AG10803 (cell line): ENCODE results near the gene SOBP.

Source experiments
- DNase-seq: peaks from one replicate; pipeline ENCODE4 v3.0.0; 2010; ENCODE audit warnings: low read depth
- H3K4me3 ChIP-seq: 2 replicates; pipeline ENCODE4 v1.5.1; 2011; ENCODE audit warnings: mild to moderate bottlenecking, low read length, control low read depth
- CTCF ChIP-seq: conservative IDR thresholded peaks from 2 replicates; pipeline ENCODE4 v1.5.1; 2011; ENCODE audit warnings: mild to moderate bottlenecking, low read length, control low read depth, inconsistent platforms

The SOBP gene

GRCh38 chr6:107617341-107617932, 127.5 kb downstream of the SOBP start:
- DNase-seq: no peak
- TF ChIP-seq CTCF: no peak
- no peak overlapping the region for H3K4me3 ChIP-seq

DNA sequence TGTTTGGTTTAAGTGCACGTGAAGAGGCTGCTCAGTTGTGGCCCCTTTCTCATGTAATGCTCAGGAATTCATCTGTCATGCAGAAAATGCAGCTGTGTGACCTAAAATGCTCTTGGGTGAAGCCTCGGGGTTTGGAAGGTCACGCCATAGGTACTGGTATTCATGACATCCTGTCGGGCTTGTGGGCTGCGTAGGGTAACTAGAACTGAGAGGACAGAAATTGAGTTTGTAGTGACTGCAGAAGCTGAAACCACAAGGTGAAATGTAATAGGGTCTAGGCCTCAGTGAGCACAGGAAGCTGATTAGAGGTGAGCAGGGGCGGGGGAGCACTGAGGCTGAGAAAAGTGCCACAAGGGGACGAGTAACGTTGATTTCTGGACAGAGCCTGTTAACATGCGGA, 128.8 kb downstream of the SOBP start:
- TF ChIP-seq CTCF: no peak
- DNase-seq: no peak
- no peak overlapping the region for H3K4me3 ChIP-seq

GRCh38 chr6:107620732-107621131, 130.8 kb downstream of the SOBP start:
- DNase-seq: no peak
- no peak for TF ChIP-seq CTCF
- H3K4me3 ChIP-seq: no peak overlapping the region

- TF ChIP-seq CTCF: no peak
- no peak overlapping the region for H3K4me3 ChIP-seq
- DNase-seq: no peak
Observed at GRCh38 chr6:107621229-107621937, 131.5 kb downstream of the SOBP start.

DNA sequence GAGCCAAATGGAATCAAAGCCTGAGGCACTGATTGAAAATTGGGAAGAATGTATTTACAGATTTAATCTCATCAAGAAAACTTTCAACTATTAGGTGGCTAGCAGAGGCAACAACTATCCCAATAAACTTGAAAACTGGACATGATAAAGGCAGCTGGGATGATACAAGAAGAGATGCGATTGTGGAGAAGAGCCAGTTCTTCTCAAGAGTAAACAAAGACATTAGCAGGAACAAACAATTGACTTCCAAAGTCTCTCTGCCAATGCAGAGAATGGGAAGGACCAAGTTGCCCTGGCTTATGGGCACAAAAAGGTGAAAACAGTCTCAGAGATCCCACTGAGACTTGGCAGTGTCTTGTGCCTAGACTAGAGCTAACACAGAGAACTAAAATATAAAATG, 132.4 kb downstream of the SOBP start:
- no peak for DNase-seq
- TF ChIP-seq CTCF: no peak
- no peak overlapping the region for H3K4me3 ChIP-seq

- no peak overlapping the region for H3K4me3 ChIP-seq
- DNase-seq: no peak
- TF ChIP-seq CTCF: no peak
Observed at GRCh38 chr6:107624050-107624449, 134.1 kb downstream of the SOBP start.

DNA sequence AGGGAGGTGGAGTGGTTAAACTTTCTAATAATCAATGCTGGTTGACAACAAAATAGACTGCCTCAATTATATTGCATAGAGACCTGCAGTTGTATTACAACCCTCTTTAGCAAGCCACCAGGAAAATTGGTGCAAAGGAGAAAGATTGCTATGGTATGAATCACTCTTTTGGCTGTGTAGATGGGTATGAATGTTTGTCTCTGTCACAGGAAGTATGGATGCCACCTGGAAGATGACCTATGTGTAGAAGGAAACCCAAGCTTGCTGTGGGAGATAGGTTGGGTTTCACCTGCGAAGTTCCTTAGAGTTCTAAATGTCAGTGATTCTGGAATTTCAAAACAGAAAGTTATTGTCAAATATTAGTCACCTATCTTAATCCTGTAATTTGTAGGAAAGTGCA, 134.6 kb downstream of the SOBP start:
- peak; percentile 7 for DNase-seq
- TF ChIP-seq CTCF: no peak
- no peak overlapping the region for H3K4me3 ChIP-seq
